Natural killer cell (primary cell): ENCODE data around the gene LILRA6. TPM values are rescaled to one million over a fixed set of nuclear protein-coding genes. Genes with fewer than 3 reads are reported as not detected.
"Not testable (repeated sequence)": the region's sequence is repeated elsewhere in the genome, so short reads cannot be mapped to it uniquely, and the experiment has no call there.

Experiments used
- ATAC-seq, 3 donors: fragments of 150-1000 bp in 2 of 3; fragments of 200-7000 bp in 1 of 3; cut with Tn5 transposase; 1 replicate in 1 of 3; 2 replicates in 2 of 3; pipeline ENCODE4 v1.10.0; 2021; ENCODE audit warnings: mild to moderate bottlenecking in 2 of 3, moderate library complexity in 2 of 3
- DNase-seq, 2 donors: peaks; one replicate each; pipeline versions ENCODE4 v3.0.0 to v3.0.0-alpha.2; 2013 to 2021; ENCODE audit warnings: mixed read lengths in 1 of 2
- H3K27ac ChIP-seq: one replicate; pipeline ENCODE4 v1.5.1; 2013; ENCODE audit warnings: mild to moderate bottlenecking, low read length
- H3K27me3 ChIP-seq: one replicate; pipeline ENCODE4 v1.6.1; 2013; ENCODE audit warnings: low read length; ENCODE audit not compliant: control insufficient read depth, insufficient read depth
- H3K36me3 ChIP-seq: one replicate; pipeline ENCODE4 v1.6.1; 2013; ENCODE audit warnings: low read length; ENCODE audit not compliant: control insufficient read depth, insufficient read depth
- H3K4me1 ChIP-seq: one replicate; pipeline ENCODE4 v1.6.1; 2013; ENCODE audit warnings: low read length; ENCODE audit not compliant: control insufficient read depth, insufficient read depth
- H3K4me3 ChIP-seq: one replicate; pipeline ENCODE4 v1.5.1; 2013; ENCODE audit warnings: low read length
- H3K9me3 ChIP-seq: one replicate; pipeline ENCODE4 v1.6.1; 2013; ENCODE audit warnings: low read length; ENCODE audit not compliant: control insufficient read depth, insufficient read depth
- H3K27ac Mint-ChIP-seq, 2 donors: one replicate each; pipeline ENCODE4 v1.8.0; 2022; ENCODE audit warnings: mild to moderate bottlenecking in 2 of 2, mixed read lengths in 2 of 2, moderate library complexity in 1 of 2
- H3K27me3 Mint-ChIP-seq, 2 donors: one replicate each; pipeline ENCODE4 v1.8.0; 2022; ENCODE audit warnings: low read depth in 2 of 2, mixed read lengths in 2 of 2
- H3K36me3 Mint-ChIP-seq: one replicate; pipeline ENCODE4 v1.8.0; 2022; ENCODE audit warnings: mixed read lengths
- H3K4me1 Mint-ChIP-seq, 2 donors: one replicate each; pipeline ENCODE4 v1.8.0; 2022; ENCODE audit warnings: mixed read lengths in 2 of 2
- H3K4me3 Mint-ChIP-seq: one replicate; pipeline ENCODE4 v1.8.0; 2022; ENCODE audit warnings: mild to moderate bottlenecking, moderate library complexity, mixed read lengths
- H3K9me3 Mint-ChIP-seq, 2 donors: one replicate each; pipeline ENCODE4 v1.8.0; 2022; ENCODE audit warnings: mixed read lengths in 2 of 2
- CTCF ChIP-seq: fragments of 200-600 bp; IDR thresholded peaks from one replicate; pipeline ENCODE4 v1.8.0; 2022; ENCODE audit warnings: antibody characterized with exemption
- WGBS: methylation state at CpG from one replicate; pipeline ENCODE4 v1.1.7; 2013; ENCODE audit warnings: missing lambda C conversion rate; ENCODE audit not compliant: insufficient coverage; 5-methylcytosine and 5-hydroxymethylcytosine counted together
- intact Hi-C: fragments of 100-400 bp; cut with micrococcal nuclease; formaldehyde crosslinking; loops from one replicate; pipeline ENCODE4 v1.14.2; 2022
- total RNA-seq, 4 donors: library from RNA; stranded (reverse); fragments of 120-200 nt in 1 of 4; gene quantifications; one replicate each; pipeline versions ENCODE4 v1.2.3 to v1.2.4, GENCODE V29; 2013 to 2022

Gene LILRA6
- total RNA-seq, 3 donors from 2014 or later (not counting 1 experiment from before 2014, with no cell fraction given) = 2.1 to 2.6 (median 2.1) TPM

GRCh38 chr19:54282686-54283470, 40.3 kb upstream of the LILRA6 start:
- Mint-ChIP-seq H3K36me3 (no peaks in the 10 kb centered on the region), H3K4me1 (peaks cover 19 to 31% of the 10 kb centered on the region in 2 donors), H3K27me3 (peaks cover 7 to 18% of the 10 kb centered on the region in 2 donors), H3K4me3 (no peak overlapping the region), H3K9me3 (no peaks in the 10 kb centered on the region), H3K27ac (no peak overlapping the region)
- 22% methylated on average over 7 of the region's 9 CpGs for WGBS
- H3K27ac ChIP-seq = no peak overlapping the region
- no peak for TF ChIP-seq CTCF
- H3K27me3 ChIP-seq = no peaks in the 10 kb centered on the region
- peaks cover 51% of the 10 kb centered on the region for H3K4me1 ChIP-seq
- no peak for DNase-seq
- no peak for ATAC-seq
- no peak overlapping the region for H3K4me3 ChIP-seq
- intact Hi-C loops = no loop called here
- no peaks in the 10 kb centered on the region for H3K36me3 ChIP-seq
- H3K9me3 ChIP-seq = no peaks in the 10 kb centered on the region

DNA sequence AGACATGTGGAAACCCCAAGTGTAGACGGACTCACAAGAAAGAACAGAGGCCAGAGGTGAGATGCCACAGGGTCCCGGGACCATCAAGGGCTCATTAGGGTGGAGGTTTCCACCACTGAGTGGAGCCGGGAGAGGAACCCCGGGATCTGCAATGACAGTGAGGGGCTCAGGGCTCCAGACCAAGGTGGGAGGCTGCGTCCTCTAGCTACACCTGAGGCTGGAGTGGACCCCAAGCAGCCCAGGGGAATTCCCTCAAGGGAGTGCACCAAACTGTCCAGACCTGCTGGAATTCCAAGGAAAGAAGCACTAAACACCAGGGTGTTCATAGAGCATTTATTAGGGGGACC, 39.1 kb upstream of the LILRA6 start:
- H3K27ac Mint-ChIP-seq, H3K36me3 ChIP-seq, ATAC-seq, H3K4me3 ChIP-seq, DNase-seq, H3K9me3 ChIP-seq, intact Hi-C loops, H3K27me3 ChIP-seq, H3K4me3 Mint-ChIP-seq, H3K9me3 Mint-ChIP-seq, H3K36me3 Mint-ChIP-seq, H3K27ac ChIP-seq: not testable (repeated sequence)
- H3K4me1 ChIP-seq = peaks cover 48% of the 10 kb centered on the region
- WGBS = 83% methylated on average over 5 of the region's 5 CpGs
- peaks cover 17 to 31% of the 10 kb centered on the region in 2 donors for H3K4me1 Mint-ChIP-seq
- H3K27me3 Mint-ChIP-seq = peaks cover 7 to 18% of the 10 kb centered on the region in 2 donors

- peaks cover 12 to 28% of the 10 kb centered on the region in 2 donors for H3K4me1 Mint-ChIP-seq
These were observed 38.6 kb upstream of the LILRA6 start, which contains the start of gene LILRB2 for GRCh38 chr19:54281007-54281728. Gene LILRB2 (minus strand): TSS chr19:54281110. CDS start chr19:54280496, 614 bp downstream.

DNA sequence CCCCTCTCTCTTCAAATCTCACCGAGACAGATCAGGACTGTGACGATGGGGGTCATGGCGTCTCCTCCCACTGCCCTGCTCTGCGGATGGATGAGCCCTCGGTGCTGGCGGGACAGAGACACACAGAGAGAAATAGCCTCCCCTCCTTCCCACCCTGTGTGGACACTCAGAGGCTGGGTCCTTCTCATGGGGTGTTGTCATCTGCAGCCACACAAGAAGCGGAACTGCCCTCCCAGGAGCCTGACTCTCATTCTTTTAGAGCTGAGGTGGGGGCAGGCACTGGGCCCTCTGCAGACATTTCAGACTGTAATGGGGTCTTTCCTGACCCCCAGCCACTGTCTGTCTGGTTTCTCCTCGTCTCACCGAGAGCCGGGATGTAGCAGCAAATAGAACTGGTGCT, 37.9 kb upstream of the LILRA6 start:
- H3K9me3 ChIP-seq, H3K27ac ChIP-seq, H3K27ac Mint-ChIP-seq, H3K36me3 Mint-ChIP-seq, intact Hi-C loops, DNase-seq, H3K27me3 ChIP-seq, H3K4me3 Mint-ChIP-seq, H3K9me3 Mint-ChIP-seq, H3K36me3 ChIP-seq: not testable (repeated sequence)
- peaks cover 7 to 18% of the 10 kb centered on the region in 2 donors for H3K27me3 Mint-ChIP-seq
- 8% methylated on average over 10 of the region's 10 CpGs for WGBS
- ATAC-seq = peak in 1 of 3 donors; percentile 69
- peak overlapping the region; percentile 10 for H3K4me3 ChIP-seq
- peaks cover 7 to 21% of the 10 kb centered on the region in 2 donors for H3K4me1 Mint-ChIP-seq
- peaks cover 36% of the 10 kb centered on the region for H3K4me1 ChIP-seq

More at GRCh38 chr19:54281007-54281728, 38.6 kb upstream of the LILRA6 start, which contains the start of gene LILRB2:
- WGBS = 37% methylated on average over 12 of the region's 12 CpGs
- H3K4me3 Mint-ChIP-seq = no peak within 1 kb of the TSS
- peaks cover 7 to 18% of the 10 kb centered on the region in 2 donors for H3K27me3 Mint-ChIP-seq
- H3K27me3 ChIP-seq = no peaks in the 10 kb centered on the region
- H3K9me3 Mint-ChIP-seq = no peaks in the 10 kb centered on the region
- peaks cover 43% of the 10 kb centered on the region for H3K4me1 ChIP-seq
- no peaks in the 10 kb centered on the region for H3K36me3 Mint-ChIP-seq
- DNase-seq (no peak), ATAC-seq (peak in 1 of 3 donors; percentile 48)
- H3K9me3 ChIP-seq = no peaks in the 10 kb centered on the region
- H3K27ac Mint-ChIP-seq = no peak within 1 kb of the TSS
- no peak within 1 kb of the TSS for H3K27ac ChIP-seq
- TF ChIP-seq CTCF = no peak
- intact Hi-C loops = no loop called here
- peak within 1 kb of the TSS; percentile 10 for H3K4me3 ChIP-seq
- H3K36me3 ChIP-seq = no peaks in the 10 kb centered on the region

GRCh38 chr19:54280025-54280424, 37.4 kb upstream of the LILRA6 start:
- 40% methylated on average over 4 of the region's 4 CpGs for WGBS
- DNase-seq, H3K9me3 ChIP-seq, H3K36me3 ChIP-seq, H3K27ac ChIP-seq, H3K9me3 Mint-ChIP-seq, H3K4me3 Mint-ChIP-seq, H3K36me3 Mint-ChIP-seq, intact Hi-C loops, ATAC-seq, H3K27ac Mint-ChIP-seq, H3K27me3 ChIP-seq: not testable (repeated sequence)
- Mint-ChIP-seq H3K27me3 (peaks cover 7 to 18% of the 10 kb centered on the region in 2 donors), H3K4me1 (peaks cover 5 to 17% of the 10 kb centered on the region in 2 donors)
- Histone ChIP-seq H3K4me1 (peaks cover 32% of the 10 kb centered on the region), H3K4me3 (peak overlapping the region; percentile 10)
